Stomach (tissue), 4 donors: ENCODE data around the gene IL16.

Experiments
- POLR2A ChIP-seq, 4 donors: fragments of 450-650 bp; IDR thresholded peaks; one replicate each; pipeline ENCODE4 v1.6.1; 2016; ENCODE audit warnings: antibody characterized with exemption in 4 of 4, control low read depth in 2 of 4, mild to moderate bottlenecking in 1 of 4, moderate library complexity in 1 of 4
- POLR2AphosphoS5 ChIP-seq, 3 donors: sonication (generic); formaldehyde crosslinking; IDR thresholded peaks; one replicate each; pipeline ENCODE4 v1.6.1; 2016; ENCODE audit warnings: antibody characterized with exemption in 3 of 3

- TF ChIP-seq POLR2A (IDR thresholded peaks at IDR 0.05), result no peak
- TF ChIP-seq POLR2AphosphoS5 (IDR thresholded peaks at IDR 0.05), result no peak
Observed at GRCh38 chr15:81224232-81224631, 27.6 kb downstream of the IL16 start.
